Stomach (tissue), 4 donors: ENCODE data around the gene SCARB1.

Experiments
- CTCF ChIP-seq, 7 experiments: fragments of 450-650 bp in 4 of 7; fragments of 200-600 bp in 3 of 7; sonication (generic) in 3 of 7; IDR thresholded peaks; one replicate each; pipeline ENCODE4 v1.5.1; 2016 to 2019; ENCODE audit warnings: antibody characterized with exemption in 7 of 7, control low read depth in 2 of 7, mild to moderate bottlenecking in 1 of 7
- EP300 ChIP-seq: sonication (generic); formaldehyde crosslinking; IDR thresholded peaks from one replicate; pipeline ENCODE4 v1.6.1; 2017; ENCODE audit warnings: antibody characterized with exemption
- POLR2A ChIP-seq, 4 donors: fragments of 450-650 bp; IDR thresholded peaks; one replicate each; pipeline ENCODE4 v1.6.1; 2016; ENCODE audit warnings: antibody characterized with exemption in 4 of 4, control low read depth in 2 of 4, mild to moderate bottlenecking in 1 of 4, moderate library complexity in 1 of 4
- POLR2AphosphoS5 ChIP-seq, 3 donors: sonication (generic); formaldehyde crosslinking; IDR thresholded peaks; one replicate each; pipeline ENCODE4 v1.6.1; 2016; ENCODE audit warnings: antibody characterized with exemption in 3 of 3

GRCh38 chr12:124861898-124862676 lies 1.6 kb downstream of the SCARB1 start:
- TF ChIP-seq POLR2A (IDR thresholded peaks at IDR 0.05) (no peak), EP300 (no peak), CTCF (IDR thresholded peaks at IDR 0.05) (no peak), POLR2AphosphoS5 (IDR thresholded peaks at IDR 0.05) (no peak)
